K562 (cell line): Measurements from ENCODE around the gene CRIM1.

Experiments used
- ATF3 ChIP-seq, 2 experiments: fragments of 450-650 bp in 1 of 2; sonication (generic) in 1 of 2; formaldehyde crosslinking in 1 of 2; IDR thresholded peaks in 1 of 2; conservative IDR thresholded peaks in 1 of 2; 2 replicates each; pipeline versions ENCODE4 v1.6.1 to v1.8.1; 2016 to 2023; ENCODE audit warnings: mild to moderate bottlenecking in 2 of 2, moderate library complexity in 2 of 2, inconsistent platforms in 1 of 2, missing genetic modification reagents in 1 of 2
- MAX ChIP-seq: sonication (generic); formaldehyde crosslinking; IDR thresholded peaks from 2 replicates; pipeline ENCODE4 v1.9.0; 2022; ENCODE audit warnings: mild to moderate bottlenecking, missing genetic modification reagents
- PHF8 ChIP-seq: fragments of 200-600 bp; sonication (generic); IDR thresholded peaks from 2 replicates; pipeline ENCODE4 v1.6.1; 2012; ENCODE audit warnings: mixed run types, mild to moderate bottlenecking, inconsistent platforms, low read length, moderate library complexity, borderline replicate concordance
- RFX5 ChIP-seq: IDR thresholded peaks from 2 replicates; pipeline ENCODE4 v1.6.1; 2011; ENCODE audit warnings: low read depth, mild to moderate bottlenecking, improper control_type of control experiment, low read length
- SMAD1 ChIP-seq: fragments of 150-350 bp; IDR thresholded peaks from 2 replicates; pipeline ENCODE4 v1.6.1; 2014; ENCODE audit warnings: low read length, low read depth; ENCODE audit not compliant: partially characterized antibody
- SMC3 ChIP-seq: conservative IDR thresholded peaks from 2 replicates; pipeline ENCODE4 v1.6.1; 2011; ENCODE audit warnings: low read depth, low read length, improper control_type of control experiment; ENCODE audit not compliant: insufficient read depth
- YY1 ChIP-seq, 3 experiments: IDR thresholded peaks; 2 replicates each; pipeline ENCODE4 v1.6.1; 2011; ENCODE audit warnings: low read length in 2 of 3, mild to moderate bottlenecking in 2 of 3, moderate library complexity in 2 of 3, borderline replicate concordance in 1 of 3, control low read depth in 1 of 3, low read depth in 1 of 3; ENCODE audit not compliant: insufficient read depth in 3 of 3, insufficient replicate concordance in 2 of 3, control insufficient read depth in 1 of 3, insufficient read length in 1 of 3; ENCODE audit errors: extremely low read depth in 1 of 3

GRCh38 chr2:36368438-36368837, 12.9 kb downstream of the CRIM1 start:
- TF ChIP-seq MAX (CRISPR knock-in tag) (no peak), YY1 (IDR thresholded peaks at IDR 0.05; ENCODE audit: borderline replicate concordance in 1 of 3, control insufficient read depth in 1 of 3, extremely low read depth in 1 of 3, insufficient read depth in 3 of 3, insufficient read length in 1 of 3, insufficient replicate concordance in 2 of 3, low read depth in 1 of 3, low read length in 2 of 3) (no peak), SMAD1 (no peak), PHF8 (no peak), RFX5 (no peak), ATF3 (IDR thresholded peaks at IDR 0.05) (no peak), ATF3 (CRISPR knock-in tag; conservative IDR thresholded peaks at IDR 0.05) (no peak), SMC3 (no peak)
